ENCODE data around the gene FCER2. TPM values are rescaled to one million over a fixed set of nuclear protein-coding genes. Genes with fewer than 3 reads are reported as not detected.

The FCER2 gene
- total and polyA plus RNA-seq, 2 of the 13 experiments (the other 11 are each of a cell fraction or from before 2014, with no cell fraction given), result not detected

- in situ Hi-C loops (cut with HindIII; ENCODE audit: extremely low pct_ligation_motif_present, low pct_unique_long_range_greater_than_20kb) (no loop called here), intact Hi-C loops (cut with micrococcal nuclease; ENCODE audit: unreplicated experiment) (no loop called here)
- Histone ChIP-seq H3K27ac (ENCODE audit: extremely low read length, insufficient read depth, low read length) (no peak overlapping the region), H2AFZ (ENCODE audit: low read length) (no peak overlapping the region), H3K4me1 (ENCODE audit: insufficient read depth, low read length) (no peaks in the 10 kb centered on the region), H3K4me2 (ENCODE audit: low read depth, low read length) (no peak overlapping the region), H3K9ac (ENCODE audit: insufficient read depth, low read depth, low read length) (no peak overlapping the region), H3K36me3 (replicated peaks in 1 of 2; ENCODE audit: control insufficient read depth in 1 of 2, insufficient read depth in 2 of 2, low read length in 2 of 2) (no peaks in the 10 kb centered on the region), H4K20me1 (ENCODE audit: insufficient read depth, low read length) (no peaks in the 10 kb centered on the region), H3K79me2 (ENCODE audit: insufficient read depth, low read length) (no peaks in the 10 kb centered on the region), H3K9me3 (ENCODE audit: low read length) (no peaks in the 10 kb centered on the region), H3K27me3 (ENCODE audit: control insufficient read depth in 1 of 2, insufficient read depth in 2 of 2, low read length in 2 of 2) (peaks cover 1 to 31% of the 10 kb centered on the region in 2 experiments; a peak in 3 of 5 replicates), H3K4me3 (replicated peaks in 1 of 3; ENCODE audit: insufficient read depth in 1 of 3, low read depth in 2 of 3, low read length in 3 of 3) (no peak overlapping the region)
- no peak for FAIRE-seq
- 66% methylated on average over 24 of the region's 39 CpGs for WGBS (ENCODE audit: low lambda C conversion rate)
- no peak for TF ChIP-seq ZNF549 (CRISPR knock-in tag; IDR thresholded peaks at IDR 0.05)
- no peak for TF ChIP-seq TARDBP (CRISPR knock-in tag; IDR thresholded peaks at IDR 0.05)
- no peak for TF ChIP-seq KDM1A (CRISPR knock-in tag; IDR thresholded peaks at IDR 0.05)
- TF ChIP-seq KDM3A (CRISPR knock-in tag; IDR thresholded peaks at IDR 0.05; ENCODE audit: low read depth), result no peak
- TF ChIP-seq ZNF138 (CRISPR knock-in tag; IDR thresholded peaks at IDR 0.05; ENCODE audit: low read depth), result no peak
- no peak for TF ChIP-seq KAT2B (IDR thresholded peaks at IDR 0.05; ENCODE audit: borderline replicate concordance, low read depth, low read length)
- no peak for TF ChIP-seq GLMP (CRISPR knock-in tag; IDR thresholded peaks at IDR 0.05; ENCODE audit: borderline replicate concordance)
- no peak for TF ChIP-seq SUZ12 (IDR thresholded peaks at IDR 0.05; ENCODE audit: low read depth, low read length)
- no peak for TF ChIP-seq SATB2 (CRISPR knock-in tag; IDR thresholded peaks at IDR 0.05)
- TF ChIP-seq BRD4 (CRISPR knock-in tag; IDR thresholded peaks at IDR 0.05), result no peak
- no peak for TF ChIP-seq BRF2 (CRISPR knock-in tag; IDR thresholded peaks at IDR 0.05)
- TF ChIP-seq PHB2 (IDR thresholded peaks at IDR 0.05; ENCODE audit: partially characterized antibody), result no peak
- no peak for TF ChIP-seq SOX13 (IDR thresholded peaks at IDR 0.05)
- no peak for TF ChIP-seq SOX13 (CRISPR knock-in tag; conservative IDR thresholded peaks at IDR 0.05 in 1 of 2, IDR thresholded peaks at IDR 0.05 in 1 of 2)
- no peak for TF ChIP-seq KLF6 (CRISPR knock-in tag; IDR thresholded peaks at IDR 0.05)
- TF ChIP-seq ZNF451 (CRISPR knock-in tag; IDR thresholded peaks at IDR 0.05), result no peak
- no peak for TF ChIP-seq ZNF230 (CRISPR knock-in tag; IDR thresholded peaks at IDR 0.05)
- ATAC-seq, result no peak
- ChIA-PET POLR2A (no interaction called here), CTCF (ENCODE audit: low intra/inter-chr PET ratio, low total read pairs) (no interaction called here)
- BruUV-seq (replicated peaks), result no TSS peak
- no peak for DNase-seq (ENCODE audit: low spot score)
Observed at GRCh38 chr19:7731218-7731595, 29.3 kb upstream of the FCER2 start.
